HepG2 (cell line): ENCODE data around the gene FANCE. TPM values are rescaled to one million over a fixed set of nuclear protein-coding genes. Genes with fewer than 3 reads are reported as not detected.

Experiments
- ASH2L ChIP-seq: fragments of 300-600, 200-600 bp; sonication (generic); IDR thresholded peaks from 2 replicates; pipeline ENCODE4 v1.7.0; 2017; ENCODE audit warnings: low read depth, mild to moderate bottlenecking, moderate library complexity, mixed read lengths, low read length; ENCODE audit not compliant: insufficient read length
- ATF1 ChIP-seq: IDR thresholded peaks from 2 replicates; pipeline ENCODE4 v1.6.1; 2016; ENCODE audit warnings: mild to moderate bottlenecking, control low read depth
- CCAR2 ChIP-seq: fragments of 200-400 bp; formaldehyde crosslinking; optimal IDR thresholded peaks from 2 replicates; pipeline ENCODE3; 2018; ENCODE audit warnings: low read depth, mild to moderate bottlenecking, low read length, moderate library complexity
- CCDC6 ChIP-seq: sonication (generic); formaldehyde crosslinking; IDR thresholded peaks from 2 replicates; pipeline ENCODE4 v1.8.1; 2022; ENCODE audit warnings: mild to moderate bottlenecking, missing genetic modification reagents, moderate library complexity
- GPN1 ChIP-seq: sonication (generic); formaldehyde crosslinking; IDR thresholded peaks from 2 replicates; pipeline ENCODE4 v1.5.1; 2020; ENCODE audit warnings: missing genetic modification reagents, borderline replicate concordance
- NCOA1 ChIP-seq: sonication (generic); formaldehyde crosslinking; IDR thresholded peaks from 2 replicates; pipeline ENCODE4 v1.9.0; 2021; ENCODE audit warnings: missing genetic modification reagents
- NFYC ChIP-seq: IDR thresholded peaks from 2 replicates; pipeline ENCODE4 v1.6.1; 2016; ENCODE audit warnings: missing genetic modification reagents, missing compliant biosample characterization
- PHB2 ChIP-seq: fragments of 450-650 bp; IDR thresholded peaks from 2 replicates; pipeline ENCODE4 v1.6.1; 2018; ENCODE audit not compliant: partially characterized antibody
- RBAK ChIP-seq: sonication (generic); formaldehyde crosslinking; IDR thresholded peaks from 2 replicates; pipeline ENCODE4 v1.5.1; 2020; ENCODE audit warnings: mild to moderate bottlenecking, missing genetic modification reagents
- RBM22 ChIP-seq: fragments of 200-400 bp; formaldehyde crosslinking; optimal IDR thresholded peaks from 2 replicates; pipeline ENCODE3; 2017; ENCODE audit warnings: mild to moderate bottlenecking, low read length, moderate library complexity
- RORA ChIP-seq: sonication (generic); formaldehyde crosslinking; IDR thresholded peaks from 2 replicates; pipeline ENCODE4 v1.5.0; 2020; ENCODE audit warnings: mild to moderate bottlenecking, missing genetic modification reagents, moderate library complexity
- SKIL ChIP-seq: sonication (generic); formaldehyde crosslinking; IDR thresholded peaks from 2 replicates; pipeline ENCODE4 v1.8.0; 2022; ENCODE audit warnings: missing genetic modification reagents, mild to moderate bottlenecking, moderate library complexity, borderline replicate concordance
- SMAD3 ChIP-seq: sonication (generic); formaldehyde crosslinking; IDR thresholded peaks from 2 replicates; pipeline ENCODE4 v1.4.0; 2020; ENCODE audit warnings: missing genetic modification reagents
- TSC22D2 ChIP-seq: sonication (generic); formaldehyde crosslinking; IDR thresholded peaks from 2 replicates; pipeline ENCODE4 v1.5.1; 2020; ENCODE audit warnings: missing genetic modification reagents, mild to moderate bottlenecking, borderline replicate concordance
- ZNF12 ChIP-seq: sonication (generic); formaldehyde crosslinking; IDR thresholded peaks from 2 replicates; pipeline ENCODE4 v1.5.0; 2020; ENCODE audit warnings: missing genetic modification reagents
- ZNF251 ChIP-seq: sonication (generic); formaldehyde crosslinking; IDR thresholded peaks from 2 replicates; pipeline ENCODE4 v1.9.0; 2021; ENCODE audit warnings: mild to moderate bottlenecking, missing genetic modification reagents
- ZNF432 ChIP-seq: sonication (generic); formaldehyde crosslinking; IDR thresholded peaks from 2 replicates; pipeline ENCODE4 v1.5.0; 2020; ENCODE audit warnings: missing genetic modification reagents, mild to moderate bottlenecking, borderline replicate concordance
- ZNF441 ChIP-seq: sonication (generic); formaldehyde crosslinking; IDR thresholded peaks from 2 replicates; pipeline ENCODE4 v1.7.0; 2021; ENCODE audit warnings: missing genetic modification reagents, borderline replicate concordance
- ZNF501 ChIP-seq: sonication (generic); formaldehyde crosslinking; IDR thresholded peaks from 2 replicates; pipeline ENCODE4 v1.5.1; 2020; ENCODE audit warnings: mild to moderate bottlenecking, moderate library complexity, missing genetic modification reagents
- ZNF549 ChIP-seq: sonication (generic); formaldehyde crosslinking; IDR thresholded peaks from 2 replicates; pipeline ENCODE4 v1.5.0; 2020; ENCODE audit warnings: missing genetic modification reagents
- ZNF589 ChIP-seq: sonication (generic); formaldehyde crosslinking; conservative IDR thresholded peaks from 2 replicates; pipeline ENCODE4 v1.8.0; 2022; ENCODE audit warnings: mild to moderate bottlenecking, moderate library complexity, missing genetic modification reagents
- ZNF777 ChIP-seq: sonication (generic); formaldehyde crosslinking; IDR thresholded peaks from 2 replicates; pipeline ENCODE4 v1.4.0; 2020; ENCODE audit warnings: missing genetic modification reagents
- ZNF83 ChIP-seq: sonication (generic); formaldehyde crosslinking; IDR thresholded peaks from 2 replicates; pipeline ENCODE4 v1.4.0; 2020; ENCODE audit warnings: missing genetic modification reagents, mild to moderate bottlenecking, borderline replicate concordance
- ZSCAN21 ChIP-seq: sonication (generic); formaldehyde crosslinking; IDR thresholded peaks from 2 replicates; pipeline ENCODE4 v1.8.0; 2022; ENCODE audit warnings: mild to moderate bottlenecking, missing genetic modification reagents, moderate library complexity, borderline replicate concordance
- ZSCAN9 ChIP-seq: IDR thresholded peaks from 2 replicates; pipeline ENCODE4 v1.6.1; 2016; ENCODE audit warnings: borderline replicate concordance
- polyA plus RNA-seq, 8 experiments: library from polyadenylated mRNA; depleted of rRNA in 3 of 8; stranded (reverse) in 7 of 8; unstranded in 1 of 8; fragments of >200 nt; fragmentation: Illumina TruSeq in 4 of 8; extraction: Trizol in 4 of 8; gene quantifications; 2 replicates each; pipeline versions ENCODE4 v1.2.1 to v1.2.3, GENCODE V29; 2011 to 2016; ENCODE audit warnings: low read depth in 4 of 8, missing spikeins in 1 of 8, mixed read lengths in 1 of 8; ENCODE audit not compliant: insufficient read depth in 1 of 8
- total RNA-seq, 5 experiments: library from RNA; depleted of rRNA; stranded (reverse); fragments of >200 nt; fragmentation: Illumina TruSeq; extraction: Trizol; gene quantifications; 2 replicates each; pipeline ENCODE4 v1.2.3, GENCODE V29; 2016; ENCODE audit warnings: low read depth in 1 of 5
- TF ChIP-seq, protein P1 (sequence below): sonication (generic); formaldehyde crosslinking; IDR thresholded peaks from 2 replicates; pipeline ENCODE4 v1.5.1; 2020; ENCODE audit warnings: mild to moderate bottlenecking, moderate library complexity, missing genetic modification reagents

FANCE gene
- total and polyA plus RNA-seq, 2 of the 13 experiments (the other 11 are each of a cell fraction or from before 2014, with no cell fraction given), result 7.1 to 11.2 TPM

DNA sequence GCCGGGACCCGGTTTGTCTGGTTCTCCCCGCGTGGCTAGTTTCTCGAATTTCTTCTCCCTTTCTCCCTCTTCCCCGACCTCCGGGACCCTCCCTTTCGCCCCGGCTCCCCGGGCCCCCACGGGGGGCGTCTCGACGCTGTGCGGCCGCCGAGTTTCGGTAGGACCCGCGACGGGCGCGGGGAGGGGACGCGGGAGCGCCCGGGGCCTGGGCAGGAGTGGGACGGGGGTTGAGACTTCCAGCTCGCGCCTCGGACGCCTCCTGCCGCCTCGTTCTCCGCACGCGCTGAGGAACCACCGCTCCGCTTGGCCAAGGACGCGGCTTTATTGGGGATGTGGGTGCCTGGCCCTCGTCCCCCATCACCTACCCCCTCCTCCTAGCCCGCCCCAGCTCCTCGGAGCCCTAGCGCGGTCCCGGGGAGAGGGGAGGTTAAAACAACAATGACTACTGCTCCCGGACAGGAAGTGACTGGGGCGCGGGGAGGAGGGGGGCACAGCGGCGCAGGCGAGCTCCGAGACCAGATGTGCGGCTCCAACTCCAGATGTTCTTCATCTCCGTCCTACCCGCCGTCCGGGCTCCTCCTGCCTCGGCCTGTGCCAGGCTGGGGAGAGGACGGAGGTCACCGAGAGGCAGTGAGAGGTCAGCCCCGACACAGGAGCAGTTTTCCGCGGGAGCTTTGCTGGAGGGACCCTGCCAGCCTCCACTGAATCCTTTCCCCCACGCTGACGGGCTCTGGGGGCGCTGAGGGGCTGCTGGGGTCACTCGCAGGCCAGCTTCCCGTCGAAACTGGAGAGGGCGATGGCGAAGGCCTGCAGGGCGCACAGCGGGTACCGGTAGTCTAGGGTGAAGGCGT lies 45.7 kb downstream of the FANCE start (continued):
- peak; percentile 61; the same call in 1 of the 2 replicates for TF ChIP-seq SKIL (CRISPR knock-in tag)
- peak; percentile 95 for TF ChIP-seq GPN1 (CRISPR knock-in tag)
- peak; percentile 50; the same call in 1 of the 2 replicates for TF ChIP-seq ZNF501 (CRISPR knock-in tag)
- TF ChIP-seq, protein P1, sequence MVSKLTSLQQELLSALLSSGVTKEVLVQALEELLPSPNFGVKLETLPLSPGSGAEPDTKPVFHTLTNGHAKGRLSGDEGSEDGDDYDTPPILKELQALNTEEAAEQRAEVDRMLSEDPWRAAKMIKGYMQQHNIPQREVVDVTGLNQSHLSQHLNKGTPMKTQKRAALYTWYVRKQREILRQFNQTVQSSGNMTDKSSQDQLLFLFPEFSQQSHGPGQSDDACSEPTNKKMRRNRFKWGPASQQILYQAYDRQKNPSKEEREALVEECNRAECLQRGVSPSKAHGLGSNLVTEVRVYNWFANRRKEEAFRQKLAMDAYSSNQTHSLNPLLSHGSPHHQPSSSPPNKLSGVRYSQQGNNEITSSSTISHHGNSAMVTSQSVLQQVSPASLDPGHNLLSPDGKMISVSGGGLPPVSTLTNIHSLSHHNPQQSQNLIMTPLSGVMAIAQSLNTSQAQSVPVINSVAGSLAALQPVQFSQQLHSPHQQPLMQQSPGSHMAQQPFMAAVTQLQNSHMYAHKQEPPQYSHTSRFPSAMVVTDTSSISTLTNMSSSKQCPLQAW (CRISPR knock-in tag), result 0 out of 2 replicates have a peak, but pooled peaks have one; percentile 10
- TF ChIP-seq ZNF83, result no peak
- TF ChIP-seq PHB2, result no peak
- peak; percentile 65; the same call in 1 of the 2 replicates for TF ChIP-seq CCDC6 (CRISPR knock-in tag)
- TF ChIP-seq SMAD3 (CRISPR knock-in tag), result no peak
- no peak for TF ChIP-seq NFYC (CRISPR knock-in tag)
- no peak for TF ChIP-seq TSC22D2
- 0 out of 2 replicates have a peak, but pooled peaks have one; percentile 20 for TF ChIP-seq RBAK
- TF ChIP-seq ATF1 (CRISPR knock-in tag), result no peak
- no peak for TF ChIP-seq RORA (CRISPR knock-in tag)
- TF ChIP-seq ZNF251, result peak; percentile 87; the same call in 1 of the 2 replicates
- peak; percentile 57; the same call in 1 of the 2 replicates for TF ChIP-seq NCOA1 (CRISPR knock-in tag)
- peak; percentile 94 for TF ChIP-seq ZNF441
- no peak for TF ChIP-seq RBM22
- no peak for TF ChIP-seq ASH2L
- TF ChIP-seq ZSCAN9, result peak; percentile 86
- peak; percentile 94 for TF ChIP-seq ZNF777 (CRISPR knock-in tag)
- TF ChIP-seq ZNF589 (CRISPR knock-in tag), result peak; percentile 91; the same call in 1 of the 2 replicates
- no peak for TF ChIP-seq ZNF12 (CRISPR knock-in tag)
- TF ChIP-seq ZSCAN21 (CRISPR knock-in tag), result peak; percentile 58; the same call in 1 of the 2 replicates
- no peak for TF ChIP-seq CCAR2
- no peak for TF ChIP-seq ZNF549
- peak; percentile 84; the same call in 1 of the 2 replicates for TF ChIP-seq ZNF432 (CRISPR knock-in tag)
